Caco-2 (cell line): Measurements from ENCODE around the gene RIC8A. TPM values are rescaled to one million over a fixed set of nuclear protein-coding genes. Genes with fewer than 3 reads are reported as not detected.

Experiments used
- BruUV-seq: library from RNA; stranded (reverse); fragments of 400-500 nt; replicated peaks from 2 replicates; lab custom pipeline; 2021; lab: Mats Ljungman, UMichigan
- CTCF ChIA-PET: fragments of 300-600 bp; sonication (Branson Sonifier 250); formaldehyde crosslinking; loops from one replicate; lab custom pipeline; 2022; ENCODE audit warnings: antibody characterized with exemption; lab: Charles Lee
- POLR2A ChIA-PET: fragments of 300-600 bp; sonication (Branson Sonifier 250); formaldehyde crosslinking; loops from one replicate; lab custom pipeline; 2022; ENCODE audit warnings: antibody characterized with exemption; lab: Charles Lee
- DNase-seq, 2 experiments: peaks; one replicate each; pipeline versions ENCODE4 v3.0.0 to v3.0.0-alpha.2; 2020 to 2022
- H3K27me3 ChIP-seq: replicated peaks from 2 replicates; pipeline ENCODE4 v1.6.0; 2011; ENCODE audit warnings: low read length; ENCODE audit not compliant: control insufficient read depth, insufficient read depth
- H3K36me3 ChIP-seq: 2 replicates; pipeline ENCODE4 v1.5.1; 2011; ENCODE audit warnings: low read length; ENCODE audit not compliant: control insufficient read depth, insufficient read depth
- H3K4me1 ChIP-seq: fragments of 250-450 bp; sonication (Bioruptor Pico); 2 replicates; pipeline ENCODE4 v1.5.1; 2020; ENCODE audit warnings: mild to moderate bottlenecking
- H3K4me3 ChIP-seq: 2 replicates; pipeline ENCODE4 v1.5.1; 2011; ENCODE audit warnings: low read depth, mild to moderate bottlenecking, control low read depth, low read length
- H3K9me3 ChIP-seq: fragments of 250-450 bp; sonication (Bioruptor Pico); 2 replicates; pipeline ENCODE4 v1.5.1; 2020; ENCODE audit warnings: mild to moderate bottlenecking, moderate library complexity
- H3K27ac Mint-ChIP-seq: one replicate; pipeline ENCODE4 v1.8.0; 2022; ENCODE audit warnings: mixed read lengths; ENCODE audit not compliant: unreplicated experiment
- H3K27me3 Mint-ChIP-seq: one replicate; pipeline ENCODE4 v1.8.0; 2022; ENCODE audit warnings: mixed read lengths; ENCODE audit not compliant: insufficient read depth, unreplicated experiment
- H3K36me3 Mint-ChIP-seq: one replicate; pipeline ENCODE4 v1.8.0; 2022; ENCODE audit warnings: mild to moderate bottlenecking, mixed read lengths; ENCODE audit not compliant: insufficient read depth, unreplicated experiment
- H3K4me1 Mint-ChIP-seq: one replicate; pipeline ENCODE4 v1.8.0; 2022; ENCODE audit warnings: low read depth, mixed read lengths; ENCODE audit not compliant: unreplicated experiment
- H3K4me3 Mint-ChIP-seq: one replicate; pipeline ENCODE4 v1.8.0; 2022; ENCODE audit warnings: mild to moderate bottlenecking, moderate library complexity, mixed read lengths; ENCODE audit not compliant: unreplicated experiment
- H3K9me3 Mint-ChIP-seq: one replicate; pipeline ENCODE4 v1.8.0; 2022; ENCODE audit warnings: mixed read lengths; ENCODE audit not compliant: unreplicated experiment
- CTCF ChIP-seq, 2 experiments: fragments of 200-600 bp in 1 of 2; IDR thresholded peaks; 1 replicate in 1 of 2; 2 replicates in 1 of 2; pipeline versions ENCODE4 v1.5.1 to v1.8.0; 2011 to 2022; ENCODE audit warnings: antibody characterized with exemption in 1 of 2, control low read depth in 1 of 2, inconsistent platforms in 1 of 2, low read depth in 1 of 2, low read length in 1 of 2, mild to moderate bottlenecking in 1 of 2, moderate library complexity in 1 of 2; ENCODE audit not compliant: insufficient read depth in 1 of 2, severe bottlenecking in 1 of 2, unreplicated experiment in 1 of 2
- intact Hi-C: fragments of 100-400 bp; cut with micrococcal nuclease; formaldehyde crosslinking; loops from one replicate; pipeline ENCODE4 v1.10.0; 2022; ENCODE audit not compliant: unreplicated experiment
- total RNA-seq: library from RNA; stranded (reverse); gene quantifications from 2 replicates; pipeline ENCODE4 v1.2.3, GENCODE V29; 2022

The RIC8A gene
- total RNA-seq, 1 experiment from 2014 or later: 97.1 TPM

- POLR2A ChIA-PET: no interaction called here
- peaks cover 13% of the 10 kb centered on the region for H3K4me1 Mint-ChIP-seq
- H3K9me3 ChIP-seq: no peaks in the 10 kb centered on the region
- H3K4me1 ChIP-seq: peaks cover 33% of the 10 kb centered on the region
- BruUV-seq: no TSS peak
- no peak for TF ChIP-seq CTCF (IDR thresholded peaks at IDR 0.05; ENCODE audit: insufficient read depth in 1 of 2, low read depth in 1 of 2, low read length in 1 of 2, severe bottlenecking in 1 of 2, unreplicated experiment in 1 of 2)
- DNase-seq: no peak
- no peaks in the 10 kb centered on the region for H3K27me3 ChIP-seq
- intact Hi-C loops: no loop called here
- no peak overlapping the region for H3K4me3 Mint-ChIP-seq
- H3K36me3 Mint-ChIP-seq: peaks cover 67% of the 10 kb centered on the region
- CTCF ChIA-PET: no interaction called here
- H3K36me3 ChIP-seq: peaks cover 11% of the 10 kb centered on the region
- H3K27me3 Mint-ChIP-seq: no peaks in the 10 kb centered on the region
- peak overlapping the region; percentile 66 for H3K27ac Mint-ChIP-seq
- no peak overlapping the region for H3K4me3 ChIP-seq
- no peaks in the 10 kb centered on the region for H3K9me3 Mint-ChIP-seq
These were observed 6.6 kb downstream of the RIC8A start for GRCh38 chr11:214083-214482.

DNA sequence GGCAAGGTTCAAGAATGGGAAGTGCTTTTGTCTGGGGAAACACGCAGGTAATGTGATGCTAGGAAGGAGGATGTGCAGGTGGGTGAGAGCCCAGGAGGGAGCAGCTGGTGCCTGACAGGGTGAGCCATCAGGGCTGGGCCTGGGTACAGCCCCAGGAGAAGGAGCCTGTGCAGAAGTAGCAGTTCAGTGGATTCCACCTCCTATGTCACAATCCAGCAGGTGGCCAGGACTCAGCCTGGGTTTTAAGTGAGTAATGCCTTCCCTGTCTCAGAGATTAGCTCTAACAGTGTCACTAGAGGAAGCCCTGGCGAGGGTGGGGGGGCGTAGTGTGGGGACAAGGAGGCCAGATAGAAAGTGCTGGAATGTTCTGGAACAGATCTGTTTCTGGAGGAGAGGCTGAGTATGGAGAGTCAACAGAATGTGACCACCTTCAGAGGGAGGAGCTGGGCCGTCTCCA is 8.1 kb downstream of the RIC8A start:
- CTCF ChIA-PET: interaction anchor here (1.5 to 1.9 kb wide), 2 partner anchors 8 to 35 kb away, joined by 5 read pairs; partner anchors contain the start of genes BET1L and RIC8A
- Histone ChIP-seq H3K4me3 (no peak overlapping the region), H3K27me3 (no peaks in the 10 kb centered on the region), H3K36me3 (peaks cover 7% of the 10 kb centered on the region), H3K4me1 (peaks cover 19% of the 10 kb centered on the region), H3K9me3 (no peaks in the 10 kb centered on the region)
- Mint-ChIP-seq H3K9me3 (no peaks in the 10 kb centered on the region), H3K27me3 (no peaks in the 10 kb centered on the region), H3K27ac (peak overlapping the region; percentile 63), H3K4me1 (peaks cover 7% of the 10 kb centered on the region), H3K4me3 (no peak overlapping the region), H3K36me3 (peaks cover 58% of the 10 kb centered on the region)
- intact Hi-C loops: no loop called here
- TF ChIP-seq CTCF (IDR thresholded peaks at IDR 0.05; ENCODE audit: insufficient read depth in 1 of 2, low read depth in 1 of 2, low read length in 1 of 2, severe bottlenecking in 1 of 2, unreplicated experiment in 1 of 2): no peak
- no TSS peak for BruUV-seq
- POLR2A ChIA-PET: interaction anchor here (1.9 kb wide), 1 partner anchor 9 kb away, joined by 24 read pairs; the partner anchor contains the start of genes BET1L and RIC8A
- no peak for DNase-seq

- peak overlapping the region; percentile 63 for H3K27ac Mint-ChIP-seq
- Histone ChIP-seq H3K27me3 (no peaks in the 10 kb centered on the region), H3K9me3 (no peaks in the 10 kb centered on the region), H3K4me3 (no peak overlapping the region), H3K4me1 (peaks cover 19% of the 10 kb centered on the region), H3K36me3 (peaks cover 6% of the 10 kb centered on the region; the same call in 1 of the 2 replicates)
- peaks cover 51% of the 10 kb centered on the region for H3K36me3 Mint-ChIP-seq
- TF ChIP-seq CTCF (IDR thresholded peaks at IDR 0.05; ENCODE audit: insufficient read depth in 1 of 2, low read depth in 1 of 2, low read length in 1 of 2, severe bottlenecking in 1 of 2, unreplicated experiment in 1 of 2): no peak
- H3K4me3 Mint-ChIP-seq: no peak overlapping the region
- H3K4me1 Mint-ChIP-seq: peaks cover 7% of the 10 kb centered on the region
- ChIA-PET CTCF (interaction anchor here (1.5 to 1.9 kb wide), 2 partner anchors 9 to 34 kb away, joined by 5 read pairs; partner anchors contain the start of genes BET1L and RIC8A), POLR2A (interaction anchor here (0.6 to 1.9 kb wide), 2 partner anchors 9 to 20 kb away, joined by 3 to 24 read pairs; partner anchors contain the start of genes BET1L, PSMD13 and RIC8A)
- no peaks in the 10 kb centered on the region for H3K9me3 Mint-ChIP-seq
- peak in 1 of 2 experiments; percentile 32 for DNase-seq
- intact Hi-C loops: no loop called here
- BruUV-seq: TSS peak; percentile 34
- H3K27me3 Mint-ChIP-seq: no peaks in the 10 kb centered on the region
These were observed 8.8 kb downstream of the RIC8A start for GRCh38 chr11:216081-216974.
